ENCODE measurements around the gene DLG2.

Gene DLG2

GRCh38 chr11:84211896-84212295, 1415.2 kb downstream of the DLG2 start:
- Histone ChIP-seq H3F3A (ENCODE audit: insufficient read depth, low read length) (no peaks in the 10 kb centered on the region; the same call in 1 of the 2 replicates), H3K9me3 (ENCODE audit: low read length) (no peaks in the 10 kb centered on the region), H3K79me2 (ENCODE audit: insufficient read depth, low read length) (no peaks in the 10 kb centered on the region), H4K20me1 (ENCODE audit: insufficient read depth, low read length) (no peaks in the 10 kb centered on the region), H3K4me2 (ENCODE audit: low read length) (peak overlapping the region; percentile 20; the same call in 1 of the 2 replicates), H3K4me1 (ENCODE audit: insufficient read depth, low read length, severe bottlenecking) (peaks cover 3% of the 10 kb centered on the region), H3K4me3 (ENCODE audit: low read depth, low read length, poor library complexity, severe bottlenecking) (peak overlapping the region; percentile 46), H3K9ac (ENCODE audit: low read length) (no peak overlapping the region), H3K9me2 (ENCODE audit: low read depth, low read length) (no peaks in the 10 kb centered on the region), H3K36me3 (ENCODE audit: insufficient read depth, low read length) (no peaks in the 10 kb centered on the region), H2AFZ (ENCODE audit: low read length) (no peak overlapping the region), H3K27me3 (ENCODE audit: insufficient read depth, low read length) (no peaks in the 10 kb centered on the region), H3K27ac (ENCODE audit: low read depth, low read length, poor library complexity, severe bottlenecking) (no peak overlapping the region)
- no peak for TF ChIP-seq EZH2 (IDR thresholded peaks at IDR 0.05; ENCODE audit: borderline replicate concordance, low read length)
- TF ChIP-seq, protein P1, sequence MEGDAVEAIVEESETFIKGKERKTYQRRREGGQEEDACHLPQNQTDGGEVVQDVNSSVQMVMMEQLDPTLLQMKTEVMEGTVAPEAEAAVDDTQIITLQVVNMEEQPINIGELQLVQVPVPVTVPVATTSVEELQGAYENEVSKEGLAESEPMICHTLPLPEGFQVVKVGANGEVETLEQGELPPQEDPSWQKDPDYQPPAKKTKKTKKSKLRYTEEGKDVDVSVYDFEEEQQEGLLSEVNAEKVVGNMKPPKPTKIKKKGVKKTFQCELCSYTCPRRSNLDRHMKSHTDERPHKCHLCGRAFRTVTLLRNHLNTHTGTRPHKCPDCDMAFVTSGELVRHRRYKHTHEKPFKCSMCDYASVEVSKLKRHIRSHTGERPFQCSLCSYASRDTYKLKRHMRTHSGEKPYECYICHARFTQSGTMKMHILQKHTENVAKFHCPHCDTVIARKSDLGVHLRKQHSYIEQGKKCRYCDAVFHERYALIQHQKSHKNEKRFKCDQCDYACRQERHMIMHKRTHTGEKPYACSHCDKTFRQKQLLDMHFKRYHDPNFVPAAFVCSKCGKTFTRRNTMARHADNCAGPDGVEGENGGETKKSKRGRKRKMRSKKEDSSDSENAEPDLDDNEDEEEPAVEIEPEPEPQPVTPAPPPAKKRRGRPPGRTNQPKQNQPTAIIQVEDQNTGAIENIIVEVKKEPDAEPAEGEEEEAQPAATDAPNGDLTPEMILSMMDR (IDR thresholded peaks at IDR 0.05; ENCODE audit: low read length), result no peak

- Histone ChIP-seq H4K20me1 (ENCODE audit: insufficient read depth, low read length) (no peaks in the 10 kb centered on the region), H3K4me2 (ENCODE audit: low read length) (no peak overlapping the region), H3F3A (ENCODE audit: insufficient read depth, low read length) (no peaks in the 10 kb centered on the region), H3K4me1 (ENCODE audit: insufficient read depth, low read length, severe bottlenecking) (no peaks in the 10 kb centered on the region), H2AFZ (ENCODE audit: low read length) (no peak overlapping the region), H3K9me3 (ENCODE audit: low read length) (no peaks in the 10 kb centered on the region), H3K27ac (ENCODE audit: low read depth, low read length, poor library complexity, severe bottlenecking) (no peak overlapping the region), H3K79me2 (ENCODE audit: insufficient read depth, low read length) (no peaks in the 10 kb centered on the region), H3K27me3 (ENCODE audit: insufficient read depth, low read length) (no peaks in the 10 kb centered on the region), H3K9me2 (ENCODE audit: low read depth, low read length) (no peaks in the 10 kb centered on the region), H3K9ac (ENCODE audit: low read length) (no peak overlapping the region), H3K4me3 (ENCODE audit: low read depth, low read length, poor library complexity, severe bottlenecking) (no peak overlapping the region), H3K36me3 (ENCODE audit: insufficient read depth, low read length) (no peaks in the 10 kb centered on the region)
- TF ChIP-seq EZH2 (IDR thresholded peaks at IDR 0.05; ENCODE audit: borderline replicate concordance, low read length), result no peak
- TF ChIP-seq, protein P1 (IDR thresholded peaks at IDR 0.05; ENCODE audit: low read length), result no peak
These were observed 1432.4 kb downstream of the DLG2 start for GRCh38 chr11:84194696-84195095.

- no peaks in the 10 kb centered on the region for H4K20me1 ChIP-seq (ENCODE audit: insufficient read depth, low read length)
- H3K36me3 ChIP-seq (ENCODE audit: insufficient read depth, low read length), result no peaks in the 10 kb centered on the region
These were observed 1433.4 kb downstream of the DLG2 start for GRCh38 chr11:84193706-84194105.

More at GRCh38 chr11:84193706-84194105, 1433.4 kb downstream of the DLG2 start:
- H3K4me3 ChIP-seq (ENCODE audit: low read depth, low read length, poor library complexity, severe bottlenecking), result no peak overlapping the region
- no peak overlapping the region for H2AFZ ChIP-seq (ENCODE audit: low read length)
- no peaks in the 10 kb centered on the region for H3K9me3 ChIP-seq (ENCODE audit: low read length)
- no peak overlapping the region for H3K9ac ChIP-seq (ENCODE audit: low read length)
- no peaks in the 10 kb centered on the region for H3F3A ChIP-seq (ENCODE audit: insufficient read depth, low read length)
- H3K27ac ChIP-seq (ENCODE audit: low read depth, low read length, poor library complexity, severe bottlenecking), result no peak overlapping the region
- H3K27me3 ChIP-seq (ENCODE audit: insufficient read depth, low read length), result no peaks in the 10 kb centered on the region
- H3K79me2 ChIP-seq (ENCODE audit: insufficient read depth, low read length), result no peaks in the 10 kb centered on the region
- TF ChIP-seq, protein P1 (IDR thresholded peaks at IDR 0.05; ENCODE audit: low read length), result no peak
- no peak for TF ChIP-seq EZH2 (IDR thresholded peaks at IDR 0.05; ENCODE audit: borderline replicate concordance, low read length)
- H3K4me2 ChIP-seq (ENCODE audit: low read length), result no peak overlapping the region
- H3K9me2 ChIP-seq (ENCODE audit: low read depth, low read length), result no peaks in the 10 kb centered on the region
- H3K4me1 ChIP-seq (ENCODE audit: insufficient read depth, low read length, severe bottlenecking), result no peaks in the 10 kb centered on the region

All from OCI-LY1 (cell line).